ENCODE data around the gene LARP1.
"Not testable (repeated sequence)": the region's sequence is repeated elsewhere in the genome, so short reads cannot be mapped to it uniquely, and the experiment has no call there.

LARP1 gene

GRCh38 chr5:154757814-154758406, 2.7 kb downstream of the LARP1 start:
- DNase-seq = no peak
- in situ Hi-C loops (cut with HindIII; ENCODE audit: low pct_ligation_motif_present, low sequenced_read_pairs) = no loop called here
- Histone ChIP-seq H3K4me3 (ENCODE audit: low read depth, low read length) (peak overlapping the region; percentile 39), H3K27me3 (replicated peaks) (no peaks in the 10 kb centered on the region), H3K27ac (no peak overlapping the region), H3K36me3 (replicated peaks) (no peaks in the 10 kb centered on the region)
- TF ChIP-seq CTCF (IDR thresholded peaks at IDR 0.05; ENCODE audit: low read depth, low read length, missing control alignments) = no peak

- no peak for DNase-seq
- Histone ChIP-seq H3K27ac (no peak overlapping the region), H3K27me3 (replicated peaks) (no peaks in the 10 kb centered on the region), H3K36me3 (replicated peaks) (no peaks in the 10 kb centered on the region), H3K4me3 (ENCODE audit: low read depth, low read length) (peak overlapping the region; percentile 39)
- in situ Hi-C loops (cut with HindIII; ENCODE audit: low pct_ligation_motif_present, low sequenced_read_pairs) = no loop called here
- TF ChIP-seq CTCF (IDR thresholded peaks at IDR 0.05; ENCODE audit: low read depth, low read length, missing control alignments) = no peak
These were observed 3.3 kb downstream of the LARP1 start for GRCh38 chr5:154758493-154758892.

- no peak overlapping the region for H3K4me3 ChIP-seq (ENCODE audit: low read depth, low read length)
- DNase-seq = no peak
- no peaks in the 10 kb centered on the region for H3K36me3 ChIP-seq (replicated peaks)
- no peaks in the 10 kb centered on the region for H3K27me3 ChIP-seq (replicated peaks)
- no peak for TF ChIP-seq CTCF (IDR thresholded peaks at IDR 0.05; ENCODE audit: low read depth, low read length, missing control alignments)
- H3K27ac ChIP-seq = no peak overlapping the region
- in situ Hi-C loops (cut with HindIII; ENCODE audit: low pct_ligation_motif_present, low sequenced_read_pairs) = no loop called here
These were observed 3.8 kb downstream of the LARP1 start for GRCh38 chr5:154758977-154759376.

GRCh38 chr5:154759868-154760267, 4.7 kb downstream of the LARP1 start:
- H3K36me3 ChIP-seq (replicated peaks); in situ Hi-C loops (cut with HindIII; ENCODE audit: low pct_ligation_motif_present, low sequenced_read_pairs); H3K27ac ChIP-seq; DNase-seq; H3K4me3 ChIP-seq (ENCODE audit: low read depth, low read length); H3K27me3 ChIP-seq (replicated peaks): not testable (repeated sequence)

- in situ Hi-C loops (cut with HindIII; ENCODE audit: low pct_ligation_motif_present, low sequenced_read_pairs) = no loop called here
- no peak for DNase-seq
- TF ChIP-seq CTCF (IDR thresholded peaks at IDR 0.05; ENCODE audit: low read depth, low read length, missing control alignments) = no peak
- no peak overlapping the region for H3K27ac ChIP-seq
- no peaks in the 10 kb centered on the region for H3K36me3 ChIP-seq (replicated peaks)
- H3K4me3 ChIP-seq (ENCODE audit: low read depth, low read length) = no peak overlapping the region
- H3K27me3 ChIP-seq (replicated peaks) = no peaks in the 10 kb centered on the region
These were observed 6.0 kb downstream of the LARP1 start for GRCh38 chr5:154761046-154761736.

- no peak for DNase-seq
- H3K4me3 ChIP-seq (ENCODE audit: low read depth, low read length) = no peak overlapping the region
- no peaks in the 10 kb centered on the region for H3K36me3 ChIP-seq (replicated peaks)
- no peaks in the 10 kb centered on the region for H3K27me3 ChIP-seq (replicated peaks)
- in situ Hi-C loops (cut with HindIII; ENCODE audit: low pct_ligation_motif_present, low sequenced_read_pairs) = no loop called here
- no peak for TF ChIP-seq CTCF (IDR thresholded peaks at IDR 0.05; ENCODE audit: low read depth, low read length, missing control alignments)
- no peak overlapping the region for H3K27ac ChIP-seq
These were observed 7.1 kb downstream of the LARP1 start for GRCh38 chr5:154762261-154762660.
